HepG2 (cell line): ENCODE results near the gene FITM2. TPM values are rescaled to one million over a fixed set of nuclear protein-coding genes. Genes with fewer than 3 reads are reported as not detected.

Experiments
- ARHGAP35 ChIP-seq: sonication (generic); formaldehyde crosslinking; IDR thresholded peaks from 2 replicates; pipeline ENCODE4 v1.9.0; 2022; ENCODE audit warnings: mild to moderate bottlenecking, inconsistent platforms, moderate library complexity, missing genetic modification reagents, borderline replicate concordance
- ASH2L ChIP-seq: fragments of 300-600, 200-600 bp; sonication (generic); IDR thresholded peaks from 2 replicates; pipeline ENCODE4 v1.7.0; 2017; ENCODE audit warnings: low read depth, mild to moderate bottlenecking, moderate library complexity, mixed read lengths, low read length; ENCODE audit not compliant: insufficient read length
- BRF2 ChIP-seq: sonication (generic); formaldehyde crosslinking; IDR thresholded peaks from 2 replicates; pipeline ENCODE4 v1.8.1; 2022; ENCODE audit warnings: mild to moderate bottlenecking, missing genetic modification reagents
- HNRNPUL1 ChIP-seq: fragments of 200-400 bp; formaldehyde crosslinking; IDR thresholded peaks from 2 replicates; pipeline ENCODE4 v1.6.1; 2017; ENCODE audit warnings: low read depth, mild to moderate bottlenecking, low read length, moderate library complexity
- HOXA7 ChIP-seq: sonication (generic); formaldehyde crosslinking; IDR thresholded peaks from 2 replicates; pipeline ENCODE4 v1.8.1; 2022; ENCODE audit warnings: mild to moderate bottlenecking, missing genetic modification reagents, moderate library complexity
- HOXD1 ChIP-seq: sonication (generic); formaldehyde crosslinking; IDR thresholded peaks from 2 replicates; pipeline ENCODE4 v1.5.0; 2020; ENCODE audit warnings: missing genetic modification reagents
- MAX ChIP-seq: IDR thresholded peaks from 2 replicates; pipeline ENCODE4 v1.6.1; 2012; ENCODE audit warnings: inconsistent platforms
- MTA3 ChIP-seq: sonication (generic); formaldehyde crosslinking; IDR thresholded peaks from 2 replicates; pipeline ENCODE4 v1.4.0; 2020; ENCODE audit warnings: missing genetic modification reagents
- NR2F6 ChIP-seq, 2 experiments: IDR thresholded peaks; 2 replicates each; pipeline ENCODE4 v1.6.1; 2016; ENCODE audit warnings: antibody characterized with exemption in 1 of 2, mild to moderate bottlenecking in 1 of 2
- RELA ChIP-seq: sonication (generic); formaldehyde crosslinking; IDR thresholded peaks from 2 replicates; pipeline ENCODE4 v1.4.0; 2020; ENCODE audit warnings: missing genetic modification reagents
- SMAD9 ChIP-seq: sonication (generic); formaldehyde crosslinking; IDR thresholded peaks from 2 replicates; pipeline ENCODE4 v1.5.1; 2020; ENCODE audit warnings: mild to moderate bottlenecking, missing genetic modification reagents
- SNAI1 ChIP-seq: sonication (generic); formaldehyde crosslinking; IDR thresholded peaks from 2 replicates; pipeline ENCODE4 v1.5.0; 2020; ENCODE audit warnings: mild to moderate bottlenecking, missing genetic modification reagents, borderline replicate concordance
- SOX5 ChIP-seq: IDR thresholded peaks from 2 replicates; pipeline ENCODE4 v1.6.1; 2016; ENCODE audit warnings: borderline replicate concordance
- ZBTB33 ChIP-seq: sonication (generic); formaldehyde crosslinking; IDR thresholded peaks from 2 replicates; pipeline ENCODE4 v1.4.0; 2020; ENCODE audit warnings: missing genetic modification reagents
- ZFP1 ChIP-seq: IDR thresholded peaks from 2 replicates; pipeline ENCODE4 v1.6.1; 2016
- ZMAT3 ChIP-seq: sonication (generic); formaldehyde crosslinking; conservative IDR thresholded peaks from 2 replicates; pipeline ENCODE4 v1.7.0; 2021; ENCODE audit warnings: missing genetic modification reagents
- ZNF101 ChIP-seq: sonication (generic); formaldehyde crosslinking; IDR thresholded peaks from 2 replicates; pipeline ENCODE4 v1.4.0; 2020; ENCODE audit warnings: mild to moderate bottlenecking, low read depth, missing genetic modification reagents, borderline replicate concordance
- ZNF234 ChIP-seq: sonication (generic); formaldehyde crosslinking; conservative IDR thresholded peaks from 2 replicates; pipeline ENCODE4 v1.5.1; 2020; ENCODE audit warnings: mild to moderate bottlenecking, missing genetic modification reagents
- ZNF253 ChIP-seq: sonication (generic); formaldehyde crosslinking; IDR thresholded peaks from 2 replicates; pipeline ENCODE4 v1.8.0; 2022; ENCODE audit warnings: mild to moderate bottlenecking, missing genetic modification reagents, borderline replicate concordance
- ZNF326 ChIP-seq: sonication (generic); formaldehyde crosslinking; IDR thresholded peaks from 2 replicates; pipeline ENCODE4 v1.4.0; 2020; ENCODE audit warnings: missing genetic modification reagents, borderline replicate concordance
- ZNF329 ChIP-seq: sonication (generic); formaldehyde crosslinking; IDR thresholded peaks from 2 replicates; pipeline ENCODE4 v1.9.0; 2021; ENCODE audit warnings: low read depth, mild to moderate bottlenecking, missing genetic modification reagents
- ZNF331 ChIP-seq: sonication (generic); formaldehyde crosslinking; IDR thresholded peaks from 2 replicates; pipeline ENCODE4 v1.4.0; 2020; ENCODE audit warnings: missing genetic modification reagents
- ZNF431 ChIP-seq: sonication (generic); formaldehyde crosslinking; IDR thresholded peaks from 2 replicates; pipeline ENCODE4 v1.9.0; 2022; ENCODE audit warnings: missing genetic modification reagents, low read depth, mild to moderate bottlenecking, borderline replicate concordance
- ZNF709 ChIP-seq: sonication (generic); formaldehyde crosslinking; IDR thresholded peaks from 2 replicates; pipeline ENCODE4 v1.5.0; 2020; ENCODE audit warnings: mild to moderate bottlenecking, missing genetic modification reagents
- ZNF790 ChIP-seq: sonication (generic); formaldehyde crosslinking; IDR thresholded peaks from 2 replicates; pipeline ENCODE4 v1.8.0; 2022; ENCODE audit warnings: missing genetic modification reagents, mild to moderate bottlenecking, borderline replicate concordance
- ZNF800 ChIP-seq: sonication (generic); formaldehyde crosslinking; IDR thresholded peaks from 2 replicates; pipeline ENCODE4 v1.4.0; 2020; ENCODE audit warnings: missing genetic modification reagents
- ZZZ3 ChIP-seq: sonication (generic); formaldehyde crosslinking; IDR thresholded peaks from 2 replicates; pipeline ENCODE4 v1.4.0; 2020; ENCODE audit warnings: missing genetic modification reagents, mild to moderate bottlenecking, borderline replicate concordance
- polyA plus RNA-seq, 8 experiments: library from polyadenylated mRNA; depleted of rRNA in 3 of 8; stranded (reverse) in 7 of 8; unstranded in 1 of 8; fragments of >200 nt; fragmentation: Illumina TruSeq in 4 of 8; extraction: Trizol in 4 of 8; gene quantifications; 2 replicates each; pipeline versions ENCODE4 v1.2.1 to v1.2.3, GENCODE V29; 2011 to 2016; ENCODE audit warnings: low read depth in 4 of 8, missing spikeins in 1 of 8, mixed read lengths in 1 of 8; ENCODE audit not compliant: insufficient read depth in 1 of 8
- total RNA-seq, 5 experiments: library from RNA; depleted of rRNA; stranded (reverse); fragments of >200 nt; fragmentation: Illumina TruSeq; extraction: Trizol; gene quantifications; 2 replicates each; pipeline ENCODE4 v1.2.3, GENCODE V29; 2016; ENCODE audit warnings: low read depth in 1 of 5

Gene FITM2
- total and polyA plus RNA-seq, 2 of the 13 experiments (the other 11 are each of a cell fraction or from before 2014, with no cell fraction given), result 9.6 to 24.5 TPM

GRCh38 chr20:44354979-44355497 lies 44.0 kb upstream of the FITM2 start (continued):
- TF ChIP-seq ARHGAP35 (CRISPR knock-in tag) (0 out of 2 replicates have a peak, but pooled peaks have one; percentile 5), HOXD1 (CRISPR knock-in tag) (no peak), ZNF331 (peak; percentile 14; the same call in 1 of the 2 replicates), NR2F6 (IDR thresholded peaks at IDR 0.05) (peak; percentile 10; the same call in 1 of the 2 replicates), NR2F6 (CRISPR knock-in tag; IDR thresholded peaks at IDR 0.05) (no peak), ZBTB33 (CRISPR knock-in tag) (no peak), ZNF790 (0 out of 2 replicates have a peak, but pooled peaks have one; percentile 50), SMAD9 (0 out of 2 replicates have a peak, but pooled peaks have one; percentile 13), ZZZ3 (no peak; the same call in 1 of the 2 replicates), ZMAT3 (CRISPR knock-in tag) (no peak), BRF2 (CRISPR knock-in tag) (no peak), SNAI1 (no peak; the same call in 1 of the 2 replicates), ZNF253 (CRISPR knock-in tag) (no peak; the same call in 1 of the 2 replicates), ASH2L (peak; percentile 61), ZNF709 (CRISPR knock-in tag) (0 out of 2 replicates have a peak, but pooled peaks have one; percentile 30), ZNF326 (CRISPR knock-in tag) (no peak), ZNF101 (no peak), ZNF329 (CRISPR knock-in tag) (no peak; the same call in 1 of the 2 replicates), ZFP1 (CRISPR knock-in tag) (no peak), RELA (no peak), HOXA7 (no peak), ZNF431 (CRISPR knock-in tag) (no peak; the same call in 1 of the 2 replicates), SOX5 (CRISPR knock-in tag) (no peak), MAX (no peak), ZNF800 (peak; percentile 14), HNRNPUL1 (no peak), ZNF234 (CRISPR knock-in tag) (no peak), MTA3 (CRISPR knock-in tag) (no peak)
